ENCODE results near the gene ADGRD1.

ADGRD1 gene

DNA sequence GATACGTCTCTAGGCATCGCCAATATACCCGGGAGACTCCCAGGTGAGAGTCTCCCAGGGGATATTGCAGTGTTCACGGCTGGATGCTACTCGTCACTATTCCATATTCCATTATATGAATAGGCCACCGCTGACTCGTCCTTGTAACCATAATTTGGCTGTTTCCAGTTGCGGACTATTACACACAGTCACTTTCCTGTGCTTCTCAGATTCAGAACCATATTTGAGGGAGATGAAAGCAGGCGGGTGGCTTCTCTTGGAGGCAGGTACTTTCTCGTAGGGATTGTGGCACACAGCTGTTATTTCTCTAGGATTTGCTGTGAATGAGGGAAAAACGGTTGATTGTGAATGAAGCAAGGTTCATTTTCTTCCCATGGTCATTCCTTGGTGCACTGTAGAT is 73.0 kb downstream of the ADGRD1 start:
- Histone ChIP-seq H2AK5ac (ENCODE audit: low read depth, low read length) (peak overlapping the region; percentile 90), H3K18ac (ENCODE audit: low read length) (no peak overlapping the region), H3K9ac (ENCODE audit: low read depth, low read length, poor library complexity) (no peak overlapping the region), H3K4me1 (ENCODE audit: control insufficient read depth in 2 of 2, insufficient read depth in 1 of 2, low read depth in 1 of 2, low read length in 2 of 2) (peaks cover 14 to 15% of the 10 kb centered on the region in 2 donors), H3K14ac (ENCODE audit: low read length) (no peak overlapping the region), H3K27me3 (ENCODE audit: control insufficient read depth in 3 of 3, insufficient read depth in 3 of 3, low read depth in 1 of 3, low read length in 3 of 3) (peaks cover 0 to 30% (median 0%) of the 10 kb centered on the region in 3 experiments), H2BK12ac (ENCODE audit: low read length) (no peak overlapping the region), H3K36me3 (replicated peaks in 1 of 2; ENCODE audit: control insufficient read depth in 2 of 2, insufficient read depth in 2 of 2, low read length in 2 of 2) (no peaks in the 10 kb centered on the region), H3K4me2 (ENCODE audit: insufficient read depth, low read length, poor library complexity, severe bottlenecking) (no peak overlapping the region), H3K9me3 (replicated peaks in 1 of 2; ENCODE audit: control insufficient read depth in 2 of 2, insufficient read depth in 1 of 2, low read depth in 1 of 2, low read length in 2 of 2) (no peaks in the 10 kb centered on the region), H3K4me3 (ENCODE audit: low read length in 2 of 2) (no peak overlapping the region), H4K91ac (ENCODE audit: low read depth, low read length, poor library complexity) (no peak overlapping the region), H3K23ac (ENCODE audit: low read depth, low read length, poor library complexity) (no peak overlapping the region), H2AFZ (ENCODE audit: low read length) (no peak overlapping the region), H3K4ac (ENCODE audit: low read length) (no peak overlapping the region), H3K79me1 (ENCODE audit: low read depth, low read length) (no peaks in the 10 kb centered on the region), H4K8ac (ENCODE audit: low read depth, low read length) (no peak overlapping the region), H2BK5ac (ENCODE audit: low read length) (no peak overlapping the region), H3K27ac (replicated peaks; ENCODE audit: low read length) (no peak overlapping the region), H2BK15ac (ENCODE audit: low read length) (no peak overlapping the region), H2BK120ac (ENCODE audit: low read depth, low read length) (no peak overlapping the region)
- DNase-seq (ENCODE audit: low spot score), result no peak
- no CpG with 5 or more reads among the region's 11 CpGs for WGBS, 2 donors (ENCODE audit: extremely low coverage in 2 of 2, insufficient read length in 2 of 2, insufficient replicate concordance in 1 of 2)

DNA sequence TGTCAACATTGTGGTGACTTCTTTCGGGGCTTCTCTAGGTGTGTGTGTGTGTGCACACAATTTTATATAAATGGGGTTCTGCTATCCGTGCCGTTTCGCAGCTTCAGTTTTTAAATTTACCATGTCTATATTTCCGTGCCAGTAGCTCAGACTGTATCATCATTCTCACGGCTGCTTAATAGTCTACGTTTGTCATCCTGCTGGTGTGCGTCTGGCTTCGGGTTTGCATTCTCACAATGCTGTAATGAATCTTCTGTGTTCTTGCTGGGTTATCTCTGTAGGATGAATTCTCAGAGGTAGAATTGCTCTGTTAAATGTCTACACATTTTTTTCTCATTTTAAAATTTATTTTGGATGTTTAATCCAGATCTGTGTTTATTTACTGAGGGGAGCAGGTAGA is 73.6 kb downstream of the ADGRD1 start:
- H3K79me1 ChIP-seq (ENCODE audit: low read depth, low read length), result no peaks in the 10 kb centered on the region
- no peak overlapping the region for H2AK5ac ChIP-seq (ENCODE audit: low read depth, low read length)
- peaks cover 0 to 26% (median 0%) of the 10 kb centered on the region in 3 experiments for H3K27me3 ChIP-seq (ENCODE audit: control insufficient read depth in 3 of 3, insufficient read depth in 3 of 3, low read depth in 1 of 3, low read length in 3 of 3)
- H4K91ac ChIP-seq (ENCODE audit: low read depth, low read length, poor library complexity), result no peak overlapping the region
- H3K18ac ChIP-seq (ENCODE audit: low read length), result no peak overlapping the region
- no peak overlapping the region for H2BK15ac ChIP-seq (ENCODE audit: low read length)
- no peak overlapping the region for H3K4ac ChIP-seq (ENCODE audit: low read length)
- no peak overlapping the region for H3K23ac ChIP-seq (ENCODE audit: low read depth, low read length, poor library complexity)
- H3K9ac ChIP-seq (ENCODE audit: low read depth, low read length, poor library complexity), result no peak overlapping the region
- no peak overlapping the region for H3K4me3 ChIP-seq (ENCODE audit: low read length in 2 of 2)
- no peak overlapping the region for H2AFZ ChIP-seq (ENCODE audit: low read length)
- no peak overlapping the region for H2BK5ac ChIP-seq (ENCODE audit: low read length)
- no CpG with 5 or more reads among the region's 9 CpGs for WGBS, 2 donors (ENCODE audit: extremely low coverage in 2 of 2, insufficient read length in 2 of 2, insufficient replicate concordance in 1 of 2)
- no peak for DNase-seq (ENCODE audit: low spot score)
- H3K14ac ChIP-seq (ENCODE audit: low read length), result no peak overlapping the region
- H2BK120ac ChIP-seq (ENCODE audit: low read depth, low read length), result no peak overlapping the region
- H3K4me1 ChIP-seq (ENCODE audit: control insufficient read depth in 2 of 2, insufficient read depth in 1 of 2, low read depth in 1 of 2, low read length in 2 of 2), result peaks cover 17 to 20% of the 10 kb centered on the region in 2 donors
- no peaks in the 10 kb centered on the region for H3K9me3 ChIP-seq (replicated peaks in 1 of 2; ENCODE audit: control insufficient read depth in 2 of 2, insufficient read depth in 1 of 2, low read depth in 1 of 2, low read length in 2 of 2)
- H2BK12ac ChIP-seq (ENCODE audit: low read length), result no peak overlapping the region
- no peak overlapping the region for H3K4me2 ChIP-seq (ENCODE audit: insufficient read depth, low read length, poor library complexity, severe bottlenecking)
- no peak overlapping the region for H4K8ac ChIP-seq (ENCODE audit: low read depth, low read length)
- H3K27ac ChIP-seq (replicated peaks; ENCODE audit: low read length), result no peak overlapping the region
- no peaks in the 10 kb centered on the region for H3K36me3 ChIP-seq (replicated peaks in 1 of 2; ENCODE audit: control insufficient read depth in 2 of 2, insufficient read depth in 2 of 2, low read length in 2 of 2)

DNA sequence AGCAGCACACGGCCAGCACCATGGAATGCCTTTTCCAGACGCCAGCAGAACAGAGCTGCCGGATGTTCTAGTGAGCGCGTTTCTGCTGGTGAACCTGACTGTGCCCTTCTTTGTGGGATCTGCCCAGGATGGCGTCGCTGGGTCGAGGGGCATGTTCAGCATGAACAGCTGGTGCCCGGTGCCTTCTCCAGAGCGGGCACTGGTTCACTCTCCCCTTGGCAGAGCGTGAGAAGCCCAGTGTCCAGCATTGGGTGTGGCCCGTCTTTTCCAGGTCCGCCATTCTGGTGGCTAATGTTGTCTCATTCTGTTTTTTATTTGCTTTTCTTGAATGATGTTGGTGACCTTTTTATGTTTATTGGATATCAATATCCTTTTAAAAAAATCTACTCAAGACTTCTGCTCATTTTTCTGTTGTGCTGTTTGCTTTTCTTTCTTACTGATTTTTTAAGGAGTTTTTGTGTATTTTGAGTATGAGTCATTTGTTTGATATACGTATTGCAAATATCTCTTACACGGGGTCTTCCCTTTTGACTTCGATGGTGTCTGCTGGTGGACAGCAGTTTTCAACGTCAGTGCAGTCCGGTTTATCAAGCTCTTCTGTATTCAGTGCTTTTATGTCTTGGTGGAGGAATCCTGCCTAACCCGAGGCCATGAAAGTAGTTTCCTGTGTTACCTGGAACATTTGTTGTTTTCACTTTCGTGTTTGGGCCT is 74.3 kb downstream of the ADGRD1 start:
- Histone ChIP-seq H3K4me2 (ENCODE audit: insufficient read depth, low read length, poor library complexity, severe bottlenecking) (no peak overlapping the region), H3K4me3 (ENCODE audit: low read length in 2 of 2) (no peak overlapping the region), H2BK12ac (ENCODE audit: low read length) (no peak overlapping the region), H3K79me1 (ENCODE audit: low read depth, low read length) (no peaks in the 10 kb centered on the region), H4K91ac (ENCODE audit: low read depth, low read length, poor library complexity) (no peak overlapping the region), H4K8ac (ENCODE audit: low read depth, low read length) (no peak overlapping the region), H3K4me1 (ENCODE audit: control insufficient read depth in 2 of 2, insufficient read depth in 1 of 2, low read depth in 1 of 2, low read length in 2 of 2) (peaks cover 17 to 21% of the 10 kb centered on the region in 2 donors), H2AFZ (ENCODE audit: low read length) (no peak overlapping the region), H3K9me3 (replicated peaks in 1 of 2; ENCODE audit: control insufficient read depth in 2 of 2, insufficient read depth in 1 of 2, low read depth in 1 of 2, low read length in 2 of 2) (no peaks in the 10 kb centered on the region), H2AK5ac (ENCODE audit: low read depth, low read length) (no peak overlapping the region), H3K27me3 (ENCODE audit: control insufficient read depth in 3 of 3, insufficient read depth in 3 of 3, low read depth in 1 of 3, low read length in 3 of 3) (peaks cover 0 to 18% (median 0%) of the 10 kb centered on the region in 3 experiments), H3K23ac (ENCODE audit: low read depth, low read length, poor library complexity) (no peak overlapping the region), H3K36me3 (replicated peaks in 1 of 2; ENCODE audit: control insufficient read depth in 2 of 2, insufficient read depth in 2 of 2, low read length in 2 of 2) (no peaks in the 10 kb centered on the region), H2BK5ac (ENCODE audit: low read length) (no peak overlapping the region), H3K14ac (ENCODE audit: low read length) (peak overlapping the region; percentile 22), H3K9ac (ENCODE audit: low read depth, low read length, poor library complexity) (no peak overlapping the region), H3K27ac (replicated peaks; ENCODE audit: low read length) (no peak overlapping the region), H3K4ac (ENCODE audit: low read length) (no peak overlapping the region), H3K18ac (ENCODE audit: low read length) (peak overlapping the region; percentile 84), H2BK120ac (ENCODE audit: low read depth, low read length) (no peak overlapping the region), H2BK15ac (ENCODE audit: low read length) (peak overlapping the region; percentile 71)
- no peak for DNase-seq (ENCODE audit: low spot score)
- no CpG with 5 or more reads among the region's 20 CpGs for WGBS, 2 donors (ENCODE audit: extremely low coverage in 2 of 2, insufficient read length in 2 of 2, insufficient replicate concordance in 1 of 2)

DNA sequence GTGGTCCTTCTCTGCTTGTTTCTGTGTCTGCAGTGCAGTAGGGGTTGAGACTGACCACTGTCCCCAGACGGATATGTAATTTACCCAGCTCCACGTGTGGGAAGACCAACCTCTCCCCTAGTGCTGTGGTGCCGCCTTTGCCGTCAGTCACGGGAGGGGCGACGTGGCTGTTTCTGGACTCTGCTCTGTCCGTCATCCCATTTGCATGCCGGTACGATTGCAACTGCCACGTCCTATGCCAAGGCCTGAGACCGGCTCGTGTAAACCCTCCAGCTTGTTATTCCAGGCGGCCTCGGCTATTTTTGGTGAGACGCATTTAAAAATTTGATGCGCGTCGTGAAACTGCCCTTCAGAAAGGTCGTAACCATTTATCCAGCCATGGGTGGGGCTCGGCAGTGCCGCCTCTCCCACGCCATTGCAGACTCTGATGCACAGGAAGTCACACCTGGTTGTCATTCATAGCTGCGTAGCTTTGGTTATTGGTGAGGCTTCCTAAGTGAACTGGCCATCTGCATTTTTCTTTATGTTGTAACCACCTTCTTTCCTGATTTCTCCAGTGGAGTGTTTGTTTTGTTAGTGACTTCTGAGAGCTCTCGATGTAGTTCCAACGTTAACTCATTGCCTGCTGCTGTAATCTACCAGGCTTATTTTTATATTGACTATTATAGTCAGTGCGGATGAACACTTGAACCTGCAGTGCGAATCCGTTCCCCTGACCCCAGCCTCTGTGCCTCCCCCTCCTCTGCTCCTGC is 75.1 kb downstream of the ADGRD1 start:
- Histone ChIP-seq H3K36me3 (replicated peaks in 1 of 2; ENCODE audit: control insufficient read depth in 2 of 2, insufficient read depth in 2 of 2, low read length in 2 of 2) (no peaks in the 10 kb centered on the region), H3K27me3 (ENCODE audit: control insufficient read depth in 3 of 3, insufficient read depth in 3 of 3, low read depth in 1 of 3, low read length in 3 of 3) (peaks cover 0 to 17% (median 0%) of the 10 kb centered on the region in 3 experiments), H3K4me3 (ENCODE audit: low read length in 2 of 2) (no peak overlapping the region), H3K18ac (ENCODE audit: low read length) (no peak overlapping the region), H3K27ac (replicated peaks; ENCODE audit: low read length) (no peak overlapping the region), H3K9ac (ENCODE audit: low read depth, low read length, poor library complexity) (no peak overlapping the region), H3K4ac (ENCODE audit: low read length) (no peak overlapping the region), H3K79me1 (ENCODE audit: low read depth, low read length) (no peaks in the 10 kb centered on the region), H3K4me2 (ENCODE audit: insufficient read depth, low read length, poor library complexity, severe bottlenecking) (no peak overlapping the region), H3K9me3 (replicated peaks in 1 of 2; ENCODE audit: control insufficient read depth in 2 of 2, insufficient read depth in 1 of 2, low read depth in 1 of 2, low read length in 2 of 2) (no peaks in the 10 kb centered on the region), H4K8ac (ENCODE audit: low read depth, low read length) (no peak overlapping the region), H3K4me1 (ENCODE audit: control insufficient read depth in 2 of 2, insufficient read depth in 1 of 2, low read depth in 1 of 2, low read length in 2 of 2) (peaks cover 17 to 21% of the 10 kb centered on the region in 2 donors), H2BK5ac (ENCODE audit: low read length) (no peak overlapping the region), H3K14ac (ENCODE audit: low read length) (no peak overlapping the region), H2AFZ (ENCODE audit: low read length) (no peak overlapping the region), H2AK5ac (ENCODE audit: low read depth, low read length) (peak overlapping the region; percentile 38), H2BK120ac (ENCODE audit: low read depth, low read length) (no peak overlapping the region), H2BK12ac (ENCODE audit: low read length) (no peak overlapping the region), H3K23ac (ENCODE audit: low read depth, low read length, poor library complexity) (no peak overlapping the region), H4K91ac (ENCODE audit: low read depth, low read length, poor library complexity) (no peak overlapping the region), H2BK15ac (ENCODE audit: low read length) (peak overlapping the region; percentile 4)
- DNase-seq (ENCODE audit: low spot score), result no peak
- WGBS, 2 donors (ENCODE audit: extremely low coverage in 2 of 2, insufficient read length in 2 of 2, insufficient replicate concordance in 1 of 2), result no CpG with 5 or more reads among the region's 29 CpGs

Data from neuronal stem cell (in vitro differentiated cells).